GM19238 (cell line): ENCODE data around the gene AGBL2.
A peak's percentile ranks its signal among the peaks of the same experiment; 100 is the strongest.
"Not testable (repeated sequence)": the region's sequence is repeated elsewhere in the genome, so short reads cannot be mapped to it uniquely, and the experiment has no call there.

Source experiments
- DNase-seq: peaks from one replicate; pipeline ENCODE4 v3.0.0; 2011; ENCODE audit warnings: low spot score; ENCODE audit not compliant: insufficient read length

The AGBL2 gene, protein sequence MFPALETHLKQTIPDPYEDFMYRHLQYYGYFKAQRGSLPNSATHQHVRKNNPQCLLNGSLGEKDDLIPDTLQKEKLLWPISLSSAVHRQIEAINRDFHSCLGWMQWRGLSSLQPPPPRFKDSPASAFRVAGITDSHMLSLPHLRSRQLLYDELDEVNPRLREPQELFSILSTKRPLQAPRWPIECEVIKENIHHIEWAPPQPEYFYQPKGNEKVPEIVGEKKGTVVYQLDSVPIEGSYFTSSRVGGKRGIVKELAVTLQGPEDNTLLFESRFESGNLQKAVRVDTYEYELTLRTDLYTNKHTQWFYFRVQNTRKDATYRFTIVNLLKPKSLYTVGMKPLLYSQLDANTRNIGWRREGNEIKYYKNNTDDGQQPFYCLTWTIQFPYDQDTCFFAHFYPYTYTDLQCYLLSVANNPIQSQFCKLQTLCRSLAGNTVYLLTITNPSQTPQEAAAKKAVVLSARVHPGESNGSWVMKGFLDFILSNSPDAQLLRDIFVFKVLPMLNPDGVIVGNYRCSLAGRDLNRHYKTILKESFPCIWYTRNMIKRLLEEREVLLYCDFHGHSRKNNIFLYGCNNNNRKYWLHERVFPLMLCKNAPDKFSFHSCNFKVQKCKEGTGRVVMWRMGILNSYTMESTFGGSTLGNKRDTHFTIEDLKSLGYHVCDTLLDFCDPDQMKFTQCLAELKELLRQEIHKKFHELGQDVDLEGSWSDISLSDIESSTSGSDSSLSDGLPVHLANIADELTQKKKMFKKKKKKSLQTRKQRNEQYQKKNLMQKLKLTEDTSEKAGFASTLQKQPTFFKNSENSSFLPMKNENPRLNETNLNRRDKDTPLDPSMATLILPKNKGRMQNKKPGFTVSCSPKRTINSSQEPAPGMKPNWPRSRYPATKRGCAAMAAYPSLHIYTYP

DNA sequence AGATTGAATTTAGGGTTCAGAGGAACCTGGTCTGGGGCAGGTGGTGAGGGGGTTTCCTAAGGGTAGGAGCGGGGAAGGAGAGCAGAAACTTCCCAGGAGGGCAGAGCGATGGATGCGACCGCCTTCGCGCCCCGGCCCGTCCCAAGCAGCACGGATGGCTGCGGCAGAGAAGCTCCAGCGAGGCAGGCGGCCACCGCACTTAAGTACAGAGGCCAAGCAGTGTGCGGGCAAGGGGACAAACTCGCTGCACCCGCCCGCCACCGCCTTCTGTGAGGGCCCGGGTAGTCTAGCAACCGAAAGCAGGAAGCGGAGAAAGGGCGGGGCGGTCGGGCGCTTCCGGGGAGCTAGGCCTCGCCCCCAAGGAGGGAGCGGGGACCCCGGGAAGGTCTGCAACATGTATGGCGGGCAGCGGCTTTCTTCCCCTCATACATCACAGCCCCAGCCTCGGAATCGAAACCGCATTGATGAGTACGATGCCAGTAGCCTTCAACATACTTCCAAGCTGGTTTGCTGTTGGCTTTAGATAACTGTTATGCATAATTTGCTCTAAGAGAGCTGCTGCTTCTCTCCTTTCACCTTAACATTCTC lies at the start of gene AGBL2:
AGBL2 (minus strand) TSS at position 288 of the 588 bp plus-strand sequence. CDS start 719 bp downstream, outside the sequence.
- peak; percentile 83 for DNase-seq

DNA sequence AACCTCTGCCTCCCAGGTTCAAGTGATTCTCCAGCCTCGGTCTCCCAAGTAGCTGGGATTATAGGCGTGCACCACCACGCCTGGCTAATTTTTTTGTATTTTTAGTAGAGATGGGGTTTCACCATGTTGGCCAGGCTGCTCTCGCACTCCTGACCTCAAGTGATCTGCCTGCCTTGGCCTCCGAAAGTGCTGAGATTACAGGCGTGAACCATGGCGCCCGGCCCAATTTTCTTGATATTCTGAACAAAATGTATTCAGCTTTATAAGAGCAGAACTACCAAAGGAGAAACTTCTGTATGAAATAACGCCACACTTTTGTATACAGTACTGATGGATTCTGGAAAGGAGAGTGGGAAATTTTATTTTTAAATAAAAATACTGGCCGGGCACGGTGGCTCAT lies 44.1 kb upstream of the AGBL2 start:
- DNase-seq = not testable (repeated sequence)

DNA sequence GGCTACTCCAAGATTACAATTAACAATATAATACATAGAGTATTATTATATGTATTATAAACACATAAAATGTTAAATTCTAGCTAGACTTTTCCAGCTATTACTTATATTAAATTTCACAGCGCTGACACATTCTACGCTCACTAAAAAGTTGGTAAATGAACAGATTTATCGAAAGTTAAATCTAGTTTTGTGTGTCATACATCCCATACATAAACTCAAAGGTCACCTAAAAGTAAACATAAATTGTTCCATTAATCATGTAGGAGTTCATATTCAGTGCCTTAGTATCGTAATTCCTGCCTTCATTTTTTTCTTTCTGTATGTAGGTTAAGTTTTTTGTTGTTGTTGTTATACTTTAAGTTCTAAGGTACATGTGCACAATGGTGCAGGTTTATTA lies 41.0 kb upstream of the AGBL2 start:
- DNase-seq = no peak

DNA sequence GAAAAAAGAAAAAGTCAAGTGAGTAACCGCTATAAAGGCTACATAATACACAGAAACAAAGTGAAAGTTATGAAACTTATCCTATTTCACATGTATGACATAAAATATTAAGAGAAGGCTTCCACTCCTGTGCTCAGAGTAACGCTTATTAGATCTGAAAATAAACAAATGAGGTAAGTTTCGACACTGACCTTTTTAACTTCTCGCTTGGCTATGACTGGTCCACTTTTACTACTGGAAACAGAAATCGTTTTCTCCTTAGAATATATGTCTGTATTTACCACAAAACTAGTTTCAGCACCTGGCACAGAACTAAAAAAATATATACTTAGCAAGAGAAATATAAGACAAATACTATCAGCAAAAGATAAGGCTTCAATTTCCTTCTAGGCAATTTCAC lies 35.6 kb upstream of the AGBL2 start:
- no peak for DNase-seq

DNA sequence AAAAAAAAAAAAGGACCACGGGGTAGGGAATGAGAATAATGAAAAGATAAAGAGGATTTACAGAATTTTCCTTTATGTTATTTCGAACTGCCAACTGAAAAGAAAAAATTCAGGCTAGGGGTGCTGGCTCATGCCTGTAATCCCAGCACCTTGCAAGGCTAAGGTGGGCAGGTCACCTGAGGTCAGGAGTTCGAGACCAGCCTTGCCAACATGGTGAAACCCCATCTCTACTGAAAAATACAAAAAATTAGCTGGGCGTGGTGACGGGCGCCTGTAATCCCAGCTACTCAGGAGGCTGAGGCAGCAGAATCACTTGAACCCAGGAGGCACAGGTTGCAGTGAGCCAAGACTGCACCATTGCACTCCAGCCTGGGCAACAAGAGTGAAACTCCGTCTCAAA lies 27.3 kb upstream of the AGBL2 start:
- DNase-seq = not testable (repeated sequence)

DNA sequence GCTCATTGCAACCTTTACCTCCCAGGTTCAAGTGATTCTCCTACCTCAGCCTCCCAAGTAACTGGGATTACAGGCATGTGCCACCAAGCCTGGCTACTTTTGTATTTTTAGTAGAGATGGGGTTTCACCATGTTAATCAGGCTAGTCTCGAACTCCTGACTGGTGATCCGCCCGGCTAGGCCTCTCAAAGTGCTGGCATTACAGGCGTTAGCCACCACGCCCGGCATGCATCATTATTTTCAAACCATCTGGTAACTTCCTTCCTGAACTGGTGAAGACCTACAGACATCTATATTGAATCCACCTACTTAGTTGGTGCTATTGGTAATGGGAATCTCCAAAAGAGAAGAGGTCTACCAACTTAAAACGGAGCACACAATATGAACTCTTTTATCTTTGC lies 22.6 kb upstream of the AGBL2 start:
- not testable (repeated sequence) for DNase-seq

DNA sequence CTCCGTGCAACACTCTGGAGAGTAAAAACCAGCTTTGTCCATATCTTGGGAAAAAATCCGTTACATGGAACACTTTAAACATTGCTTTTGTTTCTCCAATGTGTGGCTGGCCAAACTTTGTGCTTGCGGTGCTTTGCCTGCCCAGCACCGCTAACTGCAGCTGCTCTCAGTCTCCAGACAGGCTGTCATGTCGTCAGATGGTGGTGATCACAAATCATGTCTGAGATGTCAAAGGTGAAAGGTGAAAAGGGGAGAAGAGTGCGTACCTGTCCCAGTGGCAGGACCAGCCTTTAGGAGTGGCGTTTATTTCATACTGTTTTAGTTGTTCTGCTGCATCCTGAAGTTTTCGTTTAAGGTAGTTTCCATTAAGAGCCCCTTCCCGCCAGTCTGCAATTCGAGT lies 17.1 kb upstream of the AGBL2 start:
- DNase-seq = no peak

DNA sequence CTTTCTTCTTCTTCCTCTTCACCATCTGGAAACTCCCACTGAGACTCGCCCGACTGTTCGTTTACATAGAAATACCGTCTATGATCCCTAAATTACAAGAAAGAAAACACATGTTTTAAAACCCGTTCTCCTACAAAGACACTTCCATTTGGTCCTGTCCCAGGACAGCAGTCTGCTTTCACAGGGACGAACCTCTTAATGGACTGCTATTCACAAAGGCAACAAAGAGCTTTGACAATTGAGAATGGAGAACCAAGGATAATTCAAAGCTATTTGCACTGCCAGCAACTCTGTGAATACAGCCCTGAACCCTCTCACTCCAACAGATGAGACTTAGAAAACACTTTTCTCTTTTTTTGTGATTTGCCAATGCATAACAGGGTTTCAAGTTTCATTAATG lies 16.3 kb upstream of the AGBL2 start:
- no peak for DNase-seq

DNA sequence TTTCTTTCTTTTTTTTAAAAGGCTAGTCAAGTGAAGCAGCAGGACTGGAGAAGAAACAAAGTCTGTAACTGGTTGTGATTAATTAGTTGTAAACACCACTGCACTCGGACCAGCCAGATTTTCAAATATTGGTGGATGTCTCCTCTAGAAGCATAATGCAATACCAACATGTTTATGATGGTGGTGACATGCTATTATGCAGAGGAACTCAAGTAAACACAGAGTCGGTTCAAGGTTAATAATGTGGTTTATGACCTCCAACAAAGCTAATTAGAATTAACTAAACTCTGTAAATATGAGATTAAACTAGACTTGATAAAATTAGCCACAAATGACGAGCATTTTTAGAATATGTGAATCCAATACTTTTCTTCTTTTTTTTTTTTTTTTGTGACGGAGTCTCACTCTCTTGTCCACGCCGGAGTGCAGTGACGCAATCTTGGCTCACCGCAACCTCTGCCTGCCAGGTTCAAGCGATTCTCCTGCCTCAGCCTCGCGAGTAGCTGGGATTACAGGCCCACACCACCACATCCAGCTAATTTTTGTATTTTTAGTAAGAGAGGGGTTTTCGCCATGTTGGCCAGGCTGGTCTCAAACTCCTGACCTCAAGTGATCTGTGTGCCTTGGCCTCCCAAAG lies 11.8 kb upstream of the AGBL2 start:
- no peak for DNase-seq

DNA sequence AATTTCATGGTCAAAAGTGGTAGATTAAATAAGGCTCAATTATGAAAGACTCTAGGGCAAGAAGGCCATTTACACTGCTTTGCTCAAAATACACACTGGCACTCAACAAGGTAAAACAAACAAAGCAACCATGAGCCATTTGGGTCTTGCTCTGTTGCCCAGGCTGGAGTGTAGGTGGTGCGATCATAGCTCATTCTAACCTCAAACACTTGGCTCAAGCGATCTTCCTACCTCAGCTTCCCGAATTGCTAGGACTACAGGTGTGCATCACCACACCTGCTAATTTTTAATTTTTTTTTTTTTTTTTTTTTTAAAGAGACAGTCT lies 10.9 kb upstream of the AGBL2 start:
- DNase-seq = no peak

DNA sequence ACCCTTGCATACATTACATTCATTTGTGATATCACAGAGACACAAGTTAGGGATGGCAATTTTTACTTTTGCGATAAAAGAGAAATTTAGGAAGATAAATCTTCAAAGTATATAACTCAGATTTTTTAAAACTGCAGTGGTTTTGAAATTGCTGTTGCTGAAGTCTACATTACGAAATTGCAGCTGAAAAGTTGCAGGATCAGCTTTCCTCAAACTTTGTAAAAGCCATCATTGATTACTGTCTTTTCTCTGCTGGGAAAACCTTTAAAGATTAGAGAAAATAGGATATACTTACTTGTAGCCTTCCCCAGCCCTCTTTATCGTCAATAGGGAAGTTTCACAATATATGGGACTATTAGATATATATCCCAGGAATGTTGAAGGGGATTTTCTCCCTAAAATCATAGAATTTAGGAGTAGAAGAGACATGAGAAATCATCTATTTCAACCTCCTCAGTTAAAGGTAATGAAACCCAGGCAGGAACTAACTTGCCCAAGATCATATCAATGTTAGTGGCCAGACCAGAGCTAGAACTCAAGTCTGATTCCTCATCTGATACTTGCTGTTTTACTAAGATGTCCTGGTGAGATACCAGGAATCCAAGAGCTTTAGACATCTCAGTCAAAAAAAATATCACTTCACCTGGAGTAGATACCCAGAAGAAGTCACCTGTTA lies 10.4 kb upstream of the AGBL2 start:
- no peak for DNase-seq

DNA sequence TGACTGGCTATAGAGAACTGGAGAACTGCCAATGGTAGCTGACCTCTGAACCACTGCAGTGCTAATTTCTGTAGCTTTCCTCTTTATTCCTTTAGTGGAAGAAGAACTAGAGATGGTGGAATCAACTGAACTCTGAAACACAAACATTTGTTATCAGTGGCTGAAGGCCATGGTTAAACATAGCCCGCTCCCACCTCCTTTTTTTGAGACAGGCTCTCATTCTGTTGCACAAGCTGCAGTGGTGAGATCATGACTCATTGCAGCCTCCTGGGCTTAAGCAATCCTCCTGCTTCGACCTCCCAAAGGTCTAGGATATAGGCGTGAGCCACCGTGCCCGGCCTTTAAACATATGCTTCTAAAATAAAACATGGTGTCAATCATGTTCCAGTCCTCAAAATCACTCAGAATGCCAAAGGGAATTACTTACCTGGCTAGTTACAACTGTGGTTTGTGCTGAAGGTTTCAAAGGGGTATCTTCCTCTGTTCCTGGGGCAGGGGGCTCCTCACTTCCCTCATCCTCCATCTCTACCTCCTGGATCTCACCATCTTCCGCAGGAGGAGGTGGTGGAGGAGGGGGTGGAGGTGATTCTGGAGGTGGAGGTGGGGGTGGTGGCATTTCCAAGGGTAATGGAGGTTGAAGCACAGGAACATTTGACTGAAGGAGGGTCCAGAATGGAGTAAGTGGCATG lies 9.0 kb upstream of the AGBL2 start:
- DNase-seq = no peak

DNA sequence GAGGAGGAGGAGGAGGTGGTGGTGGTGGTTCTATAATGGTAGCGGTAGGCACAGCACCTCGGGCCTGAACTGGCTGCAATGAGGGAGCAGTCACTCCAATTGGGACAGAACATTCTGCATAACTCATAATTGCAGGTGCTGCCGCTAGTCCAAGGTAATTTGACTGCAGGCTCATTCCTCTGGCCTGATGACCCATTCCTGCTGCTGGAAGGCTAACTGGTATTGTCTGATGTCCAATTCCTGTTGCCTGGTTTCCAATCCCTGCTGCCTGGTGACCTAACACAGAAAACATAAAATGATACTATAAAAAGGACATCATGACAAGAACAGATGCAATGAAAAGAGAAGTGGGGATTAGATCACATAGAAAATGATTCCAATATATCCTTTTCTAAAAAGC lies 7.9 kb upstream of the AGBL2 start:
- no peak for DNase-seq

DNA sequence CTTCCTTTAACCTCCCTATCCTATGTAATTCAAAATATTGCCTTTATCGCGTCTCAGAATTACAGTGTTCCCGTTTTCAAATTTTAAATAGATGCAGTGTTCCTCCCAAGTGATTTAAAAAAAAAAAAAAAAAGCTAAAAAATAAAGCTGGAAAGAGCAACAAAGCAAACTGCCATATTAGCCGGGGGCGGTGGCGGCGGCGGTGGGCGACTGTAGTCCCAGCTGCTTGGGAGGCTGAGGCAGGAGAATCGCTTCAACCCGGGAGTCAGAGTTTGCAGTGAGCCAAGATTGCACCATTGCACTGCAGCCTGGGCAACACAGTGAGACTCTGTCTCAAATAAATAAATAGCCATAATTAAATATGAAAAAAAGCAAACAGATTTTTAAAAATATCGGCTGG lies 5.5 kb upstream of the AGBL2 start:
- DNase-seq = no peak

DNA sequence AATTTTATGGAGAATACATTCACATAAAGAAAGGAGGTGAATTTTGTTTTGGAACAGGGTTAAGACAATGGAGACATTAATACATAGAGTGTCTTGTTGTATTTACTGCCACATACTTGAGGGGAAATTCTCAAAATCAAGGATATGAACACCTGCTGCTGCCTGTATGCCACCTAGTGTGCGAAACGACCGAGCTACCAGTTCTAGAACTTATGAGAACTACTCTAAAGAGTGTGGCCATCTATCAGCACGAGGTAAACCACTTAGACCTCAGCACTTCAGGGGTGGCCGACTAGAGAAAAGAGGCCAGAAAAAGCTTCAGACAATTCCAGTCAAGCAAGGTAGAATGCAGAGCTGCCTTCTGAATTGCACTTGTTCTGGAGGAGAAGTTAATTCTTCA lies 1.5 kb upstream of the AGBL2 start:
- DNase-seq = no peak

DNA sequence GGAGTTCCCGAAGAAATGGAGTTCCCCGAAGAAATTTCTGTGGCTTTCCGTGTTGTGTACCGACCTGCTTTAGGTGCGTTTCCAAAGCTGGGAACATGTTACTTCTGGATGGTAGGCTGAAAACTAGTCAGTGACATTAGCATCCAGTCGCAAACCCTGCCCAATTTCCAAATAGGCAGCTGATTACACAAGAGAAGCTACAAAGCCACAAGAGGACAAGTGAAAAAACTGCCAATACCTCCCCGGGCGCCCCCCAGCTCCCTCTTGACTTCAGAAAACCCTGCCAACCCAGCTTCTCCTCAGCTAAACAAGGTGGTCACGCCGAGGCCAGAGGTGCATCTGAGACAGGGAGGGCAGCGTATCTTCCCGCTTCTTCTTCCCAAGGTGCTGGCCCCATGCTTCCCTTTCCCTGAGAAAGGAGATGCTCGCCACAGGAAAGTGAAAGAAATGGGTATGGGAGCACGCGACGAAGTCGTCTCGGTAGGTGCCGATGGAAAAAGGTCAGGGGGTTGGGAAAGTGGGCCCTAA lies 551 bp downstream of the AGBL2 start:
- DNase-seq = peak; percentile 10

DNA sequence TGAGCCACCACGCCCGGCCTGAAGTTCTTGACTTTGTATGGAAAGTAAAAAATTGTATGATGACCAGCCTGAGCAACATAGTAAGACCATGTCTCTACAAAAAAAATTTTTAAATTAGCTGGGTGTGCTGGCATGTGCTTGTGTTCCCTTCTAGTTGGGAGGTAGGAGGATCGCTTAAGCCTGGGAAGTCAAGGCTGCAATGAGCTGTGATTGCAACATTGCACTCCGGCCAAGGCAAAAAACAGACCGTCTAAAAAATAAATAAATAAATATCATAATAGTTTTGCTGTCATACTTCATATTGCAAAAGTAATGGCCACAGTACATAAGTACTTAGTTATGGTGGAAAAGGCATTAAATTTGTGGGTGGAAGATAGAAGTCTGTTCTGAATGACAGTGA lies 3.4 kb downstream of the AGBL2 start:
- no peak for DNase-seq

DNA sequence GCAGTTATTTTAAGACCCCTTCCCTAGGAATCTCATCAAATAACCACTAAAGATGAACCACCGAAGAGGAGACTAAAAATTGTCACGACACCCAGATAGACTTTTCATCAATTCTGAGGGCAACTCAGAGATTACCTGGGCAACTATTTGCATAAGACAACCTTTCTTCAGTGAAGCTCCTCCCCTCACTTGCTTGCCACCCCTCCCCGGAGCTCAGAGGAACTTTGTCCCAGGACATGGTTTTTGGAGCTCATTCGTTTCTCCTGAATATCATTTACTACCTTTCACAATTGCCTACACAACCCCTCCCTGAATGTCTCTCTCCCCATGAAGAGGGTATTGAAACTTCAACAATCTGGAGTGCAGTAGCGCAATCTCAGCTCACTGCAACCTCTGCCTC lies 3.9 kb downstream of the AGBL2 start:
- no peak for DNase-seq

DNA sequence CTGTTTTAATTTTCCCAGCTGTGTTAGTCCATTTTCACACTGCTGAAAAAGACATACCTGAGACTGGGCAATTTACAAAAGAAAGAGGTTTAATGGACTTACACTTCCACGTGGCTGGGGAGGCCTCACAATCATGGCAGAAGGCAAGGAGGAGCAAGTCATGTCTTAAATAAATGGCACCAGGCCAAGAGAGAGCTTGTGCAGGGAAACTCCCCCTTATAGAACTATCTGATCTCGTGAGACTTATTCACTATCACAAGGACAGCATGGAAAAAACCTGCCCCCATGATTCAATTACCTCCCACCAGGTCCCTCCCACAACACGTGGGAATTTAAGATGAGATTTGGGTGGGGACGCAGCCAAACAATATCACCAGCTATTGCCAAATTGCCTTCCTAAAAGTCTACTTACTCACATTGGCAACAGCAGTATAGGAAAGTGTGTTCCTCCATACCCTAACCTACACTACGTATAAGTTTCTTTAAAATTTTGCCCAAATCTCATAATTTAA lies 7.8 kb downstream of the AGBL2 start:
- DNase-seq = not testable (repeated sequence)

DNA sequence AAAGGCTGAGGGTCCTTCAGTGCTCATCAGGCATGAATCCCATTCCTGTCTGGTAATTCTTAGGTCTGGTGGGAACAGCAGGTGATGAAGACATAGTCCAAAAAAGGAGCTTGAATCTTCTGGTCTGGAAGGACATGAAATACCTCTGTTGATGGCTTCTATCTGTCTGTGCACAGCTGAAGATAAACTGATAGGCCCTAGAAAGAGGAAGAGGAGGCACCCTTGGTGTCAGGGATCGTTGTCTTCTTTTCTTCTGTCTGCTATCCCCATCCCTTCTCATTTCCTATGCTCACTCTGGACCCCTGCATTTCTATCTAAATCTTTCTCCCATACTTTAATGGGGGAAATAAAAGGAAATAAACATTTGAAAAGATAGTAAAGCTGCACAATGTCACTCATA lies 9.4 kb downstream of the AGBL2 start:
- DNase-seq = no peak
